Right lobe of liver (tissue), 4 donors: ENCODE data around the gene GPATCH2.

Source experiments
- CTCF ChIP-seq, 4 donors: fragments of 200-600 bp in 3 of 4; fragments of 450-650 bp in 1 of 4; IDR thresholded peaks; one replicate each; pipeline versions ENCODE4 v1.5.1 to v1.8.0; 2016 to 2022; ENCODE audit warnings: antibody characterized with exemption in 4 of 4, mild to moderate bottlenecking in 2 of 4
- POLR2A ChIP-seq: fragments of 450-650 bp; IDR thresholded peaks from one replicate; pipeline ENCODE4 v1.6.1; 2017; ENCODE audit warnings: antibody characterized with exemption, mild to moderate bottlenecking
- donor health status: DM: no; HTN: no; CAD: no.
- donor health status: DM: no; HTN: no; CAD: no.
- donor health status: DM: no; HTN: yes; CAD: no.

- TF ChIP-seq CTCF (IDR thresholded peaks at IDR 0.05) (no peak), POLR2A (no peak)
These were observed 168.2 kb downstream of the GPATCH2 start for GRCh38 chr1:217462666-217463065.
